Liver (tissue), 9 donors: ENCODE data around the gene GAP43. TPM values are rescaled to one million over a fixed set of nuclear protein-coding genes. Genes with fewer than 3 reads are reported as not detected.
"Not testable (repeated sequence)": the region's sequence is repeated elsewhere in the genome, so short reads cannot be mapped to it uniquely, and the experiment has no call there.

Experiments
- DNase-seq: peaks from one replicate; pipeline ENCODE4 v3.0.0-alpha.2; 2017; ENCODE audit warnings: low spot score
- H3K27ac ChIP-seq, 2 donors: one replicate each; pipeline ENCODE4 v1.7.0; 2013; ENCODE audit warnings: inconsistent platforms in 2 of 2, low read length in 2 of 2, control low read depth in 1 of 2, low read depth in 1 of 2, mild to moderate bottlenecking in 1 of 2
- H3K27me3 ChIP-seq, 4 donors: one replicate each; pipeline versions ENCODE4 v1.6.1 to v1.7.0; 2013; ENCODE audit warnings: low read length in 3 of 4, inconsistent platforms in 1 of 4, mild to moderate bottlenecking in 1 of 4, moderate library complexity in 1 of 4; ENCODE audit not compliant: control insufficient read depth in 4 of 4, insufficient read depth in 4 of 4
- H3K36me3 ChIP-seq, 4 donors: one replicate each; pipeline versions ENCODE4 v1.6.1 to v1.7.0; 2013; ENCODE audit warnings: low read length in 3 of 4, mild to moderate bottlenecking in 3 of 4, low read depth in 1 of 4, moderate library complexity in 1 of 4; ENCODE audit not compliant: control insufficient read depth in 4 of 4, insufficient read depth in 3 of 4
- H3K4me1 ChIP-seq, 4 donors: one replicate each; pipeline versions ENCODE4 v1.6.1 to v1.7.0; 2013; ENCODE audit warnings: low read length in 3 of 4, mild to moderate bottlenecking in 3 of 4, moderate library complexity in 1 of 4; ENCODE audit not compliant: control insufficient read depth in 4 of 4, insufficient read depth in 4 of 4
- H3K4me3 ChIP-seq, 3 donors: one replicate each; pipeline versions ENCODE4 v1.6.1 to v1.7.0; 2013; ENCODE audit warnings: low read length in 3 of 3, control low read depth in 1 of 3, low read depth in 1 of 3, mild to moderate bottlenecking in 1 of 3
- H3K9ac ChIP-seq, 2 donors: one replicate each; pipeline ENCODE4 v1.7.0; 2013; ENCODE audit warnings: low read length in 2 of 2, mild to moderate bottlenecking in 2 of 2, moderate library complexity in 2 of 2, control low read depth in 1 of 2, low read depth in 1 of 2
- H3K9me3 ChIP-seq, 4 donors: one replicate each; pipeline versions ENCODE4 v1.6.1 to v1.7.0; 2013; ENCODE audit warnings: low read length in 3 of 4; ENCODE audit not compliant: control insufficient read depth in 4 of 4
- CTCF ChIP-seq: fragments of 150-350 bp; IDR thresholded peaks from 2 replicates; pipeline ENCODE4 v1.5.1; 2017; ENCODE audit warnings: improper control_type of control experiment, low read depth, low read length; ENCODE audit not compliant: missing input control
- EGR1 ChIP-seq, 2 donors: IDR thresholded peaks; 2 replicates each; pipeline ENCODE4 v1.6.1; 2016 to 2018; ENCODE audit warnings: antibody characterized with exemption in 2 of 2, low read depth in 2 of 2
- FOXA1 ChIP-seq: IDR thresholded peaks from 2 replicates; pipeline ENCODE4 v1.6.1; 2016; ENCODE audit warnings: antibody characterized with exemption
- FOXA2 ChIP-seq: IDR thresholded peaks from 2 replicates; pipeline ENCODE4 v1.6.1; 2016; ENCODE audit warnings: antibody characterized with exemption
- GABPA ChIP-seq, 2 donors: IDR thresholded peaks in 1 of 2; conservative IDR thresholded peaks in 1 of 2; 2 replicates each; pipeline ENCODE4 v1.6.1; 2016; ENCODE audit warnings: antibody characterized with exemption in 2 of 2, mild to moderate bottlenecking in 1 of 2, moderate library complexity in 1 of 2
- HNF4A ChIP-seq, 2 donors: conservative IDR thresholded peaks; 2 replicates each; pipeline ENCODE4 v1.6.1; 2016; ENCODE audit warnings: antibody characterized with exemption in 2 of 2, mild to moderate bottlenecking in 2 of 2
- JUND ChIP-seq, 2 donors: IDR thresholded peaks; 2 replicates each; pipeline ENCODE4 v1.6.1; 2016; ENCODE audit warnings: antibody characterized with exemption in 2 of 2
- MAX ChIP-seq: IDR thresholded peaks from 2 replicates; pipeline ENCODE4 v1.6.1; 2016; ENCODE audit warnings: antibody characterized with exemption
- NR2F2 ChIP-seq: IDR thresholded peaks from 2 replicates; pipeline ENCODE4 v1.6.1; 2016; ENCODE audit warnings: antibody characterized with exemption
- RAD21 ChIP-seq, 2 donors: IDR thresholded peaks; 2 replicates each; pipeline ENCODE4 v1.6.1; 2016; ENCODE audit warnings: antibody characterized with exemption in 2 of 2, mild to moderate bottlenecking in 2 of 2
- REST ChIP-seq: IDR thresholded peaks from 2 replicates; pipeline ENCODE4 v1.6.1; 2016; ENCODE audit warnings: antibody characterized with exemption, mild to moderate bottlenecking
- RXRA ChIP-seq, 2 donors: IDR thresholded peaks; 2 replicates each; pipeline ENCODE4 v1.6.1; 2017 to 2018; ENCODE audit warnings: antibody characterized with exemption in 2 of 2, mild to moderate bottlenecking in 1 of 2
- TAF1 ChIP-seq: conservative IDR thresholded peaks from 2 replicates; pipeline ENCODE4 v1.6.1; 2016; ENCODE audit warnings: antibody characterized with exemption, mild to moderate bottlenecking
- YY1 ChIP-seq: IDR thresholded peaks from 2 replicates; pipeline ENCODE4 v1.6.1; 2016; ENCODE audit warnings: antibody characterized with exemption, mild to moderate bottlenecking
- ZBTB33 ChIP-seq: IDR thresholded peaks from 2 replicates; pipeline ENCODE4 v1.6.1; 2016; ENCODE audit warnings: antibody characterized with exemption
- WGBS: extraction: QIAGEN DNeasy Blood & Tissue Kit; methylation state at CpG from one replicate; pipeline ENCODE4 v1.1.7; 2013; 5-methylcytosine and 5-hydroxymethylcytosine counted together
- polyA plus RNA-seq, 2 donors: library from polyadenylated mRNA; stranded (reverse) in 1 of 2; unstranded in 1 of 2; fragments of 200-250 nt in 1 of 2; fragments of >200 nt in 1 of 2; fragmentation: Nextera tagmentation in 1 of 2; extraction: Ambion mirVana in 1 of 2; gene quantifications; one replicate each; pipeline versions ENCODE4 v1.2.1 to v1.2.3, GENCODE V29; 2013 to 2015
- total RNA-seq, 2 donors: library from RNA; depleted of rRNA; stranded (reverse); fragments of >200 nt; gene quantifications; one replicate each; pipeline ENCODE4 v1.2.3, GENCODE V29; 2014
- TF ChIP-seq, protein P1 (sequence below): IDR thresholded peaks from 2 replicates; pipeline ENCODE4 v1.6.1; 2016; ENCODE audit warnings: antibody characterized with exemption
- donor health status: healthy.
- donor health status: healthy.
- donor health status: healthy.
- donor health status: healthy.
- donor health status: healthy.

GAP43 gene
- total and polyA plus RNA-seq, 4 donors: 0.06 TPM; not detected in 3

DNA sequence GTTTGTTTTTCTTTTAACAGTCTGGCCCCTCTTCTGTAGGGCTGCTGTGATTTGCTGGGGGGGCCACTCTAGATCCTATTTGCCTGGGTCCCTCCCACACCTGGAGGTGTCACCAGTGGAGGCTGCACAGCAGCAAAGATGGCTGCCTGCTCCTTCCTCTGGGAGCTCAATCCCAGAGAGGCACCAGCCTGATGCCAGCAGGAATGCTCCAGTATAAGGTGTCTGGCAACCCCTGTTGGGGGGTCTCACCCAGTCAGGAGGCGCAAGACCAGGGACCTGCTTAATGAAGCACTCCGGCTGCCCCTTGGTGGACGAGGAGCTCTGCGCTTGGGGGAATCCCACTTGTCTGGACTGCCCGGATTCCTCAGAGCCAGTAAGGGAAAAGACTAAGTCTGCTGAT is 118.3 kb downstream of the GAP43 start (continued):
- TF ChIP-seq CTCF: no peak
- no peak for TF ChIP-seq JUND (IDR thresholded peaks at IDR 0.05)
- no peak for TF ChIP-seq ZBTB33

- not testable (repeated sequence) for H3K9me3 ChIP-seq, H3K27ac ChIP-seq, H3K27me3 ChIP-seq, H3K4me3 ChIP-seq, H3K9ac ChIP-seq, H3K4me1 ChIP-seq, DNase-seq, H3K36me3 ChIP-seq
- WGBS: 89% methylated on average over 4 of the region's 4 CpGs
Observed at GRCh38 chr3:115744516-115744915, 121.2 kb downstream of the GAP43 start.

DNA sequence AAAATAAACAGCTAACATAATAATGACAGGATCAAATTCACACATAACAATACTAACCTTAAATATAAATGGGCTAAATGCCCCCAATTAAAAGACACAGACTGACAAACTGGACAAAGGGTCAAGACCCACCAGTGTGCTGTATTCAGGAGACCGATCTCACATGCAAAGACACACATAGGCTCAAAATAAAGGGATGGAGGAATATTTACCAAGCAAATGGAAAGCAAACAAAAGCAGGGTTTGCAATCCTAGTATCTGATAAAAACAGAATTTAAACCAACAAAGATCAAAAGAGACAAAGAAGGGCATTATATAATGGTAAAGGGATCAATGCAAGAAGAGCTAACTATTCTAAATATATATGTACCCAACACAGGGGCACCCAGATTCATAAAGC is 129.7 kb downstream of the GAP43 start:
- H3K9me3 ChIP-seq, H3K27me3 ChIP-seq, H3K9ac ChIP-seq, H3K4me1 ChIP-seq, H3K27ac ChIP-seq, H3K4me3 ChIP-seq, H3K36me3 ChIP-seq, DNase-seq: not testable (repeated sequence)
- 71% methylated on average over 1 of the region's 1 CpG for WGBS

- Histone ChIP-seq H3K4me3 (no peak overlapping the region), H3K9me3 (no peaks in the 10 kb centered on the region), H3K9ac (no peak overlapping the region), H3K4me1 (no peaks in the 10 kb centered on the region), H3K27ac (no peak overlapping the region), H3K27me3 (no peaks in the 10 kb centered on the region), H3K36me3 (no peaks in the 10 kb centered on the region)
- 70% methylated on average over 1 of the region's 1 CpG for WGBS
- TF ChIP-seq FOXA2: no peak
- TF ChIP-seq HNF4A (conservative IDR thresholded peaks at IDR 0.05): no peak
- TF ChIP-seq YY1: no peak
- TF ChIP-seq CTCF: no peak
- no peak for TF ChIP-seq GABPA (IDR thresholded peaks at IDR 0.05 in 1 of 2, conservative IDR thresholded peaks at IDR 0.05 in 1 of 2)
- TF ChIP-seq FOXA1: no peak
- no peak for TF ChIP-seq NR2F2
- TF ChIP-seq RAD21 (IDR thresholded peaks at IDR 0.05): no peak
- no peak for TF ChIP-seq JUND (IDR thresholded peaks at IDR 0.05)
- TF ChIP-seq RXRA (IDR thresholded peaks at IDR 0.05): no peak
- TF ChIP-seq, protein P1, sequence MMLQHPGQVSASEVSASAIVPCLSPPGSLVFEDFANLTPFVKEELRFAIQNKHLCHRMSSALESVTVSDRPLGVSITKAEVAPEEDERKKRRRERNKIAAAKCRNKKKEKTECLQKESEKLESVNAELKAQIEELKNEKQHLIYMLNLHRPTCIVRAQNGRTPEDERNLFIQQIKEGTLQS: no peak
- no peak for TF ChIP-seq TAF1
- TF ChIP-seq EGR1 (IDR thresholded peaks at IDR 0.05; ENCODE audit: low read depth in 2 of 2): no peak
- TF ChIP-seq REST: no peak
- TF ChIP-seq MAX: no peak
- DNase-seq: no peak
Observed at GRCh38 chr3:115758076-115758763, 134.9 kb downstream of the GAP43 start.
